Stimulated activated CD4-positive, alpha-beta T cell treated with anti-CD3 and anti-CD28 coated beads, Interleukin-2, amount 100 ng/mL, for 24 hours (primary cell): Measurements from ENCODE around the gene PEAR1.

Experiments used
- DNase-seq, 2 donors: peaks; one replicate each; pipeline ENCODE4 v3.0.0-alpha.2; 2020

PEAR1 gene

DNA sequence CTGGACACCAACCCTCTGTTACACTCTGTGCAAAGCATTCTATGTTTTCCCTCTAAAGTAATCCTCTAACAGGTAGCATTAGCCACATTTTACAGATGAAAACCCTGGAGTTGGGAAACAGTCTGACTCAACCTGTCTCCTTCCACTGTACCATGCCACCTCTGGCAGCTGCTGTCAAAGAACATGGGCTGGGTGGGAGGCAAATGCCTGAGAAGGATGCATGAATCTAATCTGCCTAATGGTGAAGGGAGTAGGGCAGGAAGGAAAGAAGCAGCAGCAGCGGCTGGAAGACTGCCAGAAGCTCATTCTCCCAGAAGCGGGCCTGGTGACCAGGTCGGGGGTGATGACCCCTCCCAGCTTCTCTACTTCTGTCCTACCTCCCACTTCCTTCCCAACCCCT, 48.7 kb downstream of the PEAR1 start:
- DNase-seq = no peak

DNA sequence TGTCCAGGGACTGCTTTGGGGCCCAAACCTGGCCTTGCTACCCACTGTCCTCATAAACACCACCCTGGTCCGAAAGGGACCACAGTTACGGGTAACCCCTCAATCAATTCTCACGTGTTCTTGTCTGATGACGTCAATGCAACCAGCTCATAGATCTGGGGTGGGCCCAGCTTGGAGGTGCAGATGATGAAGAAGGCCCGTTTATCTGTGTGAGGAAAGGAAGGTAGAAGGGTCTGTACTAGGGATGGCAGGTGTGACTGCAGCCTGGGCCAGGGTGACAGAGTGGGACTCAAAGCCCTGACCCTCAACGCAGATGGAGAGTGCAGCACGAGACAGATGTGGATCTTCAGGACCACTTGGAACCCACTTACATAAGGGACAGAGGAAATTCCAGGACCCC, 49.1 kb downstream of the PEAR1 start:
- DNase-seq = no peak

DNA sequence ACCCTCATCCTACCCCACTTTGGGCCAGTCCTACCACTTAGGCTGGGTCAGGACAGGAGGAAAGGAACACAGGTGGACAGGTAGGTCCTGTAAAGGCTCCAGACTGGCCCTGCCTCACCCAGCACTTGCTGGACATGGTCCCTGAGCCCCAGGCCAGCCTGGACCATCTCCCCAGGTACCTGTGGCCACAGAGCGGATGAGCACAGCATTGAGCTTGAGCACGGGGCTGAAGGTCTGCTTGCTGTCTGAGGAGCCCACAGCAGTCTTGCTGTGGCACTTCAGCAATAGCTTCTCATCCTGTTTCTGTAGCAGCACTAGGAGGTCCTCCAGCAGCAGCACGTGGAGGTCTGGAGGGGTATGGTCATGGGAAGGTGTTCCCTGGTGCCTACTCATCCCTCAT, 50.2 kb downstream of the PEAR1 start:
- DNase-seq = no peak

DNA sequence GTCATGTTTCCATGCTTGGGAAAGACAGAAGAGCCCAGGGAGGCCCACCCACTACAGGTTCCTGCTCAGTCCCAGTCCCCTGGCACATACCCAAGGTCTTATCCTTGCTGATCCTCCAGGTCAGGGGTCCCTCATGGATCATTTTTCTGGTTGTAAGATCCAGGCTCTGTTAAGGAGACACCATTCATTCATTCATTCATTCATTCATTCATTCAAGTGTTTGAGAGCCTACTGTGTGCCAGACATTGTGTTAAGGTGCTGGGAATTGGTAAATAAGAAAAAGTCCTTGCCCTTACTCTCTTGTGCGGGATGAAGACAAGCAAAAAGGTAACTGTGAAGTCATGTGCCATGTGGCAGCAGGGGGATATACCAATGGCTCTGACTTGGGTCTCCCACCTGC, 50.8 kb downstream of the PEAR1 start:
- DNase-seq = no peak

DNA sequence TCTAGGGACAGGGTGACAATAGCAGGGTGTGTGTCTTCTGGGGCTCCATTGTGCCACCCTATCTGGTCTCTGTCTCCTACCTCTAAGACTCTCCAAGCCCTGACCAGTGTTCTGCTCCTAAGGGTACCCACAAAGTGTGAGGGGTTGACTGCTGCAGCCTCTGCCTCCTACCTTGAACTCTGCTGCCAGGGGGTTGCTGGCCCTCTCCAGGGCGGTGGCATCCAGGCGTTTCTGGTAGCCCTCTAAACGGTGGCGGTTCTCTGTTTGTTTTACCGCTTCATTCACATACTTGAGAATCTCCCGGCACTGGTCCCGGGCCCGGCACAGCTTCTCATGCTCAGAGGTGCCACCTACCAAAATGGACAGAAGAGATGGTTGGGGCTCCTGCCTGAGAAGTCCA, 51.3 kb downstream of the PEAR1 start:
- no peak for DNase-seq

DNA sequence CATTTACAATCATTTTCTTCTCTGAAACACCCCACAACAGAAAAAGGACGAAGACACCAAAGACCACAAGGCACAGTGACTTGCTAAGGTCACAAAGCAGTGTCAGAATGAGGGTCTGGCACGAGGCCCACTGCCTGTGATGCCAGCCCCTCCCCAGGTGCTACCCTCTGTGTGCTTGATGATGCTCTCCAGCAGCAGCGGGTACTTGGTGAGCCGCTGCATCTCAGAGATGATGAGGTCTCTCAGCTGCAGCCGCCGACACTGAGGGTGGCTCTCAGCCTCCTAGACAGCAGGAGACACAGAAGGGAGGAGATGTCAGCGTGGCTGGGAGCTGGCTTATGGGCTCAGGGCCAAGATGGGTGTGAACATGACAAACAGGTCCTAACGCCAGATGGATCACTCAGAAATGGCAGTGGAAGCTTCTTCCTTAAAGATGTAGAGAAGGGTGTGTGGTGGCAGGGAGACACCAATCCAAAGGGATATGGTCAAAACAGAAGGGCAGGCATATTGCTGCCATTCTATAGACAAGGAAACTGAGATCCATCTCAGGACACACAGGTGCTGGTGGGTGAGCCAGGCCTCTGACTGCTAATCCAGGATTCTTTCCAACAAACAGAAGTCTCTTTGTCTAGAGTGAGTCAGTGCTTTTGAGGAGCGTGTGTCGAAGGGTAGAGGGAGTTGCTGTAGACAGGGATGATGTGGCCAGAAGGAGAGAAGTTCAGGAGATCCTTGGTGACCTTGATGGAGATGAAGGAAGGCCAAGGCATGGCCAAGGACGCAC, 52.6 kb downstream of the PEAR1 start:
- DNase-seq = no peak

DNA sequence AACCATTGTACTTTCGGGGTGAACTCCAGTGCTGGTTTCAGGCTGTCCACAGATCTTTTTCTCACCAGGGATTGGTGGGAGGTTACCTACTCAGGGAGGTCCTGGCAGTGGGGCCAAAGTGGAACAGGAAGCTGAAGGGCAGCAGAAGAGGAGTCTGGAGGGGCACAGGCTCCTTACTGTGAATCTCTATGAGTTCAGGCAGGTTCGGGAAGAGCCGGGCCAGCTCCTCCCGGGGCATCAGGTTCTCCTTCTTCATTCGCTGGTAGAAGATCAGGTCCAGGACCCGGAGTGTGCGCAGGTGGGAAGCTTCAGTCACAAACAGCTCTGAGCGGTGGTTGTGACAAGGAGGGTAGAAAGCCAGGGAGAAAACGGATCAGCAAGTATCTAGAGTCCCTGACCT, 53.6 kb downstream of the PEAR1 start:
- DNase-seq = no peak

DNA sequence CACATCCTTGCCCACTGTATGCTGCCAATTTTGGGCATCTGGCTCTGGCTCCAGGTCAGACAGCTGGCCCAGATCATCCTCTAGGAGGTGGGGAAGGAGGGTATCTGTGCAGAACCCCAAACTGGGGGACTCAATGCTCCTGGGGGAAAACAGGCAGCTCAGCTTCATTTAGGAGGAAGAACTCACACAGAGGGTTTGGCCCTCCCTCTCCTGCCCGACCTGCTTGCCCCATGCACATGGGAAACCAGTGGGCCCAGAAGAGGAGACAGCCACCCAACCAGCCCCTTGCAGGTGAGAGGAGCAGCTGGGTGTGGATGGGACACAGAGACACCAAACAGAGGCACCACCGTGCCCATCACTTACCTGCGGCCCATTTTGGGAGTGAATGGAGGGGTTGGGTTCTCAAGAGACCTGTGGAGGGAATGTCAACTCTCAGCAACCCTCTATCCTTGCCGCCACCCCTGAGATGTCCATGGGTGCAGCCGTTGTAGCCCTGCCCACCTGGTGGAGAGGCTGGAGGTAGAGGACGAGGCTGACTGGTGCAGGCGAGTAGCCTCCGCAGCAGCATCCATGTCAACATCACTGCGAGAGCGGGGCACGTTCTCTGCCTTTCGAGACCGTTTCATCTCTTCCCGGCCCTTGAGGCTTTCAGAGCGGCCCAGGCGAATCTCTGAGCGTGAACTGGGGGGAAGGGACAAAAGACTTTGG, 54.5 kb downstream of the PEAR1 start:
- DNase-seq = no peak

DNA sequence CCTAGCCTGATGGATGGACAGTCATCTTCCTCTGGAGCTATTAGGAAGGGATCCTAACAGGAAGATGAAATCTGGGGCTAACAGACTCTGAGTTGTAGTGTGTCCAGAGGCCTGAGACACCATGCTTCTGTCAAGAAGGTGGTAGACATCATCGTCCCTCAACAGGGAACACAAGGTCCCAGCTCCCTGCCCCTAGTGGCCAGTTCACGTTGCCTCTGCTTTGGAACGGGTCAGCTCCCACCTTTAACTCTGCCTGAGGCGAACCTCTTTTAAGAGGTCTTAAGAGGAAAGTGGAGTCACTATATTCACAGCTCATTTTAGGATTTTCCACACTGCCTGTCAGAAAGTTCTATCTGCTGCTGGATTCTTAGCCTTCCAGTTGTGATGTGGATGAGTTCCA, 55.2 kb downstream of the PEAR1 start:
- no peak for DNase-seq

DNA sequence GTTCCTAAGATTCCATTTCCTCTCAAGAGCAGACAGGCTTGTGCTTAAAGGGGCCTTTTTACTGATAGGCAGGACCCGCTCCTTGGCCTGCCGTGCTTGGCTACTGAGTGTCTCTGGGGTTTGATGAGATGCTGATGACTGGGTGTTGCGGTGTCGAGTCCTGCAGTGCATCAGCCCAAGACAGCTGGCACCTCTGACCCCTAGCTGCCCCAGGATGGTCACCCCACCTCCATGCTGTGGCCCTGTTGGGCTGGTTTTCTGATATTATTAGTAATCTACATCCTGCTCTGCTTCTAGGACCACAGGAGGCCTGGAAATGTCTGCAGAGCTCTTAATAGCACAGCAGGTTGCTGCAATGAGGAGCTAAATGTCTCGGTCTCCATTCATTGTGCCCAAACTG, 55.6 kb downstream of the PEAR1 start:
- no peak for DNase-seq

DNA sequence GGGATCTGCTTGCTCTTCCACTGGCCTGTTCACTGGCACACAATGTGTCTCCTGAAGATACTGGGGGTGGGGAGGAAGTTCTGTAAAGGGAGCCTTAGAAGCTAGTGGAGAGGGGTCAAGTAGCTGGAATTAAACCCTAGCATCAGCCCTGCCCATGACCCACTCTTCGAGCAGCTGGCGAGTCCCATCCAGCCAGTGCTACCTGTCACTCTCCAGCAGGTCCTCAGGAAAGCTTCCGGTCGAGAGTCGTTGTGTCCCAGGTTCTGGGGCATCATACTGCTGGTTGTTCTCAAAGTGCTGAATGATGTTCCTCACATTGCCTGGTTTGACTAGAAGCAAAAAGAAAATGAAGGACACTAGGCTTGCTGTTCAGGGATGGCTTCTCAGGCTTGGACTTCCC, 57.9 kb downstream of the PEAR1 start:
- DNase-seq = no peak

DNA sequence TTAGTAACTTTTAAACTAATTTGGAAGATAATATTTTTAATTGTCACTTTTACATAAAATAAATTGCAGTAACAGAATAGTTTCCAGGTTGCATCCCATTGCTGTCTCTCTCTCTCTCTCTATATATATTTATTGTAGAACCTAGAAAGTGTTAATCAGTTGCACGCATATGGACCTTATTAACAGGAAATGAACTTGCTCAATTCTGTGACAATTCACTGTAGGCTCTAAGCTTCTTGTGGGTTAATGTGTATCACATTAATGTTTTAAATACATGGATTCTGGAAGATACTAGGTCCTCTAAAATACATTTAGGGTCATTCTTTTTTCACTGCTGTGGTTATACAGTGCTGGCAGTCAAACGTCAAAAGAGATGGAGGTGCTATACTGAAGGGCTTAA, 60.1 kb downstream of the PEAR1 start:
- DNase-seq = no peak

DNA sequence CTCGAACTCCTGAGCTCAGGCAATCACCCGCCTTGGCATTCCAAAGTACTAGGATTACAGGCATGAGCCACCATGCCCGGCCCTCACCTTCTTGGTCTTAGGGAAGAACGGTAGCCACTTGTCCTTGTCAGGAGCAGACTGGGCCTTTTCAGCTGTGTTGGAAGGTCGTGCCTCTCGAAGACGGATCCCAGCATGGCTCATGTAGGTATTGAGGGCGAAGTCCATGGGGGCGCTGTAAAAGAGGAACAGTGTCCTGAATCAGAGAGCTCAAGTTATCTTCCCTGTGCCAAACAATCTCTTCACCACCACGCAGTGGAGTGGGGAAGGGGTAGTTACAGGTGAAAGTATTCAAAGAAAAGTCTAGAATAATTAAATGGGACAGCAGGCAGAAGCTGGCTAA, 62.8 kb downstream of the PEAR1 start:
- DNase-seq = no peak

DNA sequence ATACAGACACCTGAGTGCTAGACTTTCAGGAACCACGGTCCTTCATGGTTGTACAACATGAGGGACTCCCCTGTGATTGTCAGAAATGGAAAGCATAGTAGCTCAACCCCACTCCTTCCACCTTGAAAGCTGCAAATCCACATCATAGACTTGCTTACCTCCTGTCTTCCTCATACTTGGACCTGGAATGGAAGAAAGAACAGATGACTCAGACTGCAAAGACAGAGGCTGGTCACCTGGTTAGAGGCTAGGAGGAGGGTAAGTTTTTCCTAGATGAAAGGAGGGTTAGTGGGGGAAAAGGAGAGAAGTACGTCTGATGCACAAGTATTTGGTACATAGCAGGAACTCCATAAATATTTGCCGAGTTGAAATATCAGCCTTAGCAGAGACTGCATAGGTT, 64.1 kb downstream of the PEAR1 start:
- no peak for DNase-seq

DNA sequence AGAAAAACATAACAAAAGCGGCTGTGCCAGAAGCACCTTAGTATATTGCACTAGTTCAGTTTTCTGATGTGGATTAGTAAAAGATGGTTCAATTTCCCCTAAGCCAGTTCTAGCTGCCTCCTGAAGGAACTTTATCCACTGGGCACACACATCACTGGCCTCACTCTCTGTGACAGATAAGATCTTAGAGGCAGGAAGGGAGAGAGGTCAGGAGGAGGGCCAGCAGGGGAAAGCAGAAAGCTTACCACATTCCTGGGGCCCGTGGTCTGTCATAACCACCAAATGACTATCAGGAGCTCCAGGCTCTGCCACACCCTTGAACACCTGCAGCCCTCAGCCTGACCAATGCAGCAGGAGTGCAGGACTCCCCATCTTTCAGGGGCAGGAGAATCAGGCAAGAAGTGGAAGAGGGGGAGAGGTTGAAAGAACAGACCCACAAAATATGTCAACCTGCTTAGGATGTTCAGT, 64.8 kb downstream of the PEAR1 start:
- DNase-seq = no peak

DNA sequence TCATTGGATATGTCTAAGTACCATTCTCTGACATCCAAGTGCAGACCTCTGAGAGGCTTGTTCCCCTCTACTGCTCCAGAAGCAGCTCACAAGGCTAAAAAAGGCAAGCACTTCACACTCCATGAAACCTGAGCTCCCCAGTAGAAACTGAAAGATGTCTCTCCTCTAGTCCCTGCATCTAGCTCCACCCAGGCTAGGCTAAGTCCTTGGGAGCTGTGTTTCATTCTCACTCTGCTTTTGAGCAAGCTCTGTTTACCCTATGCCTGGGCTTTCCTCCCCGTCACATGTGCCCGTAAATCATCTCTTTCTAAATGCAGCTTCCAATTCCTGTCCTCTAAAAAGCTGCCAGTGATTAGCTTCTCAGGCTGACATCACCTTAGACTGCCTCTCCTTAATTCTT, 65.9 kb downstream of the PEAR1 start:
- DNase-seq = no peak

DNA sequence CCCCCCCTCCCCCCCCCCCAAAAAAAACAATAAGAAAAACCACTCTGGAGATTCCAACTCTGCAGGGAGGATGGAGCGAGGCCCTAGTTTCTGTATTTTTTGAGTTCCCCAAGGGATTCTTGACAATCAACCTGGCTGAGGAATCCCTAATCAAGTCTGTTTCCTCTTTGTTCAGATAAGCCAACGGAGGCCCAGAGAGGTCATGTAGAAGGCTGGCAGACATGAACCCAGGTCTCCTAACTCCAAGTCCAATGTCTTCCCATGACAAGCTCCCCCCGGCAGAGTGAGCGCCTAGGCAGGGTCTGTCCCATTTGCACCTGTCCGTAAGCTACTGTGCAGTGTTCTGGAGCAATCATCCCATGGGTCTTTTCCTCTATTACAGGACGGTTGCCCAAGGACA, 66.4 kb downstream of the PEAR1 start:
- no peak for DNase-seq

DNA sequence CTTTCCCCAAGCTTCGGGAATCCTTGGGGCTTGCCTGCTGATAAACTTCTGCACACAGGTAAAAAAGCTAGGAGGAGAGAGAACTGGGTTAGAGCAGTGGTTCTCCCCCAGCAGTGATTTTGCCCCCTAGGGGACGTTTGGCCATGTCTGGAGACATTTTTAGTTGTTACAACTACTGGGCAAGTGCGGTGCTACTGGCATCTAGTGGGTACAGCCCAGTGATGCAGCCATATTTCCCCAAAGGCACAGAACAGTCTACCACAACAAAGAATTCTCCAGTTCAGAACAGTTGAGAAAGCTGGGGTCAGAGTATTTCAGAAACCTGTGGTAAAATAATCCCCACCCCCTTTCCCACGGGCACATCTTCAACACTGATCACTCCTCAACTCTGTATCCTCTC, 68.2 kb downstream of the PEAR1 start:
- DNase-seq = peak in 1 of 2 donors; percentile 27

DNA sequence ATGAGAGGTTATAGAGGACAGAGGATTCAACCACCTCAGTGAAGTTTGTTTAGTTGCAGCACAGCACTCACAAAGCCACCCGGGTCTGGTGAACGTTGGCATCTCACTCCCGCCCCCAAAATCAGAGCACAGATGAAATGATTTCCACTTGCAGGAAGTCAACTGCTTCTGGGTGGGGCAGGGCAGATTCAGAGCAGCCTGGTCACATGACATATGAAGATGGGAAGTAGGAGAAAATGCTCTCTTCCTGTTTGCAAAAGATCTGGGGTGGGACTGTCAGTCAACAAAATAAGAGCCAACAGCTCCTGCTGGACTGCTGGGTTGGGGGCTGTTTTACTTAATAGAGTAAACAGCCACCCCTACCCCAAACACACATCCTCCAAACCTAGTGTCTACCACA, 70.1 kb downstream of the PEAR1 start:
- peak; percentile 20 to 38 for DNase-seq

DNA sequence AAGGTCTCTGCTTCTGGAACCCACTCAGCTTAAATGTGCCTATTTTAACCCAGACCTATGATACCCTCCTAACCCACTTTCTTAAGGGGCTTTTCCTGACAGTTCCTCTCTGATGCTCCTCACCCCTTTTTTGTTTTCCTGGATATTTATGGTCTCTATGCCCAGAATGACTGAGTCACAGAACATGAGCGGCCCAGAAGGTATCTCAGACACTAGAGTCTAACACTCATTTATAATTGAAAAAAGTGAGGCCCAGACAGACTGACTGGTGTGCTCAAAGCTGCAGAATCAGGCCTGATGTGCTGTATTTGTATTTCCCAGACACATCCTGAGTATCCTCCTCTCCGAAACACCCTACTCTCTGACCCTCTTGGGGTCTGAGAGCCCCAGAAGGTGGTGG, 70.9 kb downstream of the PEAR1 start:
- no peak for DNase-seq
